HG02798 (cell line): ENCODE data around the gene TMEM151A.
A peak's percentile ranks its signal among the peaks of the same experiment; 100 is the strongest.

Source experiments
- ATAC-seq: cut with Tn5 transposase; IDR thresholded peaks from one replicate; pipeline ENCODE4 v1.9.1; 2021; ENCODE audit warnings: mild to moderate bottlenecking; ENCODE audit not compliant: unreplicated experiment, poor library complexity

The TMEM151A gene

DNA sequence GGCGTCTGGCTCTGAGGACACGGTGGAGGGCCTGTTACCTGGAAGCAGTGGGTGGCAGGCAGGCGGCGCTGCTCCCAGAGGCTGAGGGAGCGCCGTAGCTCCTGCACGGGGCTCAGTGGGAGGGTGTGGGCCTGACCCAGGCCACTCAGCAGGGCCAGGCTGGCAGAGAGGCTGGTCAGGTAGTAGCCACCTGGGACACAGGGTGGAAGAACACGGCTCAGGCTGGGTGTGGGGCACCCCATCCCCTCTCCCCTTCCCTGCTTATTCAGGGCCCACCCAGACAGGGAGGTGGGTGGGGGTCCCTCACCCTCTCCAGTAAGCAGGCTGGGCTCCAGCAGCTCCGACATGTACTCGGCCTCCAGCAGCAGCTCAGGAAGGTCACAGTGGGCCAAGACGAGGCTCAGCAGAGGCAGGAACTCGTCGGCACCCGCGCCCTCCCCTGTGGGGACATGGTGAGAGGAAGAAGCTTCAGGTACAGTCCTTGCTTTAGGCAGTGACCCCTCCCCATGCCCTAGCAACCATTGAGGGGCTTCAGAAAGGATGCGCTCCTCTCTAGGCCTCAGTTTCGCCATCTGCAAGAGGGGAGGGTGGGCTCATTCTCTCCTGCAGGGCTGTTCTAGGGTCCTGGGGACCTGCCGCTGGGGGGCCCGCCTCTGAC, 41.7 kb downstream of the TMEM151A start:
- no peak for ATAC-seq

- ATAC-seq = no peak
Measured at GRCh38 chr11:66333896-66334604, 42.4 kb downstream of the TMEM151A start.

- ATAC-seq = no peak
Measured at GRCh38 chr11:66334605-66335442, 43.1 kb downstream of the TMEM151A start.

GRCh38 chr11:66335531-66336233, 44.0 kb downstream of the TMEM151A start:
- ATAC-seq = no peak

DNA sequence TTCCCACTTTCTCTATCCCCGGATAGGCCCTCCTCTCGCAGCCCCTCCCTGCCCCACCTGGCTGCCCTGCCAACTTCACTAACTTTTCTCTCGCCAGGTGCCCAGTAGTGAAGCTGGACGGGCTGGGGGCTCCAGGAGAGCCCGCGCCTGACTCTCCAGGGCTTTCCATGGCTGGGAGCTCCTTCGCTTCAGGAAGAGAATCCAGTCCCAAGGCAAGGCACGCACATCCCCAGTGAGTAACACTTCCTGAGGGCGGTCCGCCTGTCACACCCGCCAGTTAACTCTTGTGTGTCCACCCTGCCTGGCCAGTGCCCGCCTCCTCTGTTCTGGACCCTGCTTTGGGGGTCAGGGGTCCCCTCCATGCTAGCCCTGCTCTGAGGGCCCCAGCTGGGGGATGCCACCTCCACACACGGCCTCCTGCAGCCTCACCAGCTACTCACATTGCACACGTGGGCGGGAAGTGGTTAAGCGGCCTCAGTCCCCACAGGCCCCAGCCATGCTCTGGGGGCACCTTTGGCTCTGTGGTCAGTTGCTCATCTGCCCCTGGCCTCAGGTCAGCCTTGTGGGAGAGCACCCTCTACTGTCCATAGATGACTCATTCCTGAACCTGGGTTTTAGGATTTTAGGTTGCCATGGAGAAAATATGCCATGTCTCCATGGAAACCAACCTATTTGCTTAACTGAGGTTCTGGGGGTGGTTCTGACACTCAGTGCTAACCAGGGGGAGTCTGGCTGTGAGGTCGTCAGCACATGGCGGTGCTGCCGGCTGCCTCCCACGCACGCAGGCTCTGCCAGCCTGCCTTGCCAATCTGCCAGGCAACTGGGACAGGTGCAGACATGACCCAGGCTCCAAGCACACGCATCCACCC, 44.8 kb downstream of the TMEM151A start, which contains the start of gene RIN1:
RIN1 (minus strand) TSS at position 201 of the 869 bp plus-strand sequence; CDS start at position 169, 32 bp downstream.
- peak; percentile 77 for ATAC-seq

DNA sequence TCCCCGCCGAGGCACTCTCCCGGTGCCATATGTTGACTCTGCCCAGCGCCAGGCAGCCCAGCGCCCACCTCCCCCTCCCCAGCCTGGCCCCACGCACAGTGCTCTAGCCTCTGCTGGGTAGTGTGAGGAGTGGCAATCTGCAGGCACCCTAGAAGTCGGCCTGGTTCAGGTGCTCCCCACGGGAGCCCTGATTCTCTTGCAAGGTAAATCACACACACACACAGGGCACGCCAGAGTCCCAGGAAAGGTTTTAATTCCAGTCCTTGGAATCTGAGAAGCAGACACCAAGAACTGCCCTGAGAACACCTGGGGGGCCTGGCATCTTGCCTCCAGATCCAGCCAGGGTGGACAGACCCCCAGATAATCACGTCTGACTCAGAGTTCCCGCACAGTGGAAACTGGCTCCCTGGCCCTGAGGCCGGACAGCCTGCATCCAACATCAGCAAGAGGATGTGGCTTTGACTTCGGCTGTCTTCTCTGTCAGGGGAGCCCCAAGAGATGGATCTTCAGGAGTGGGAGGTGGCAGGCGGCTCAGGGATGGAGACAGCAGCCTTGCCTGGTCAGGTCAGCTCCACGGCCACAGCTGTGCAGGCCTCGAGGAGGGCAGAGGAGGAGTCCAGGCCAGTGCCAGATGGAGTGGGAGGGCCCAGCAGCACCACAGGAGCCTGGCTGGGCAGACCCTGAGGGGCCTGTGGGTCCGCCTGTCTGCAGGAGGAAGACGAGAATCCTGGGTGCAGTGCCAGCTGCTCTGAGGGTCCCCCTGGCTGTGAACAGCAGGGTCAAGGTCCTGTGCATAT, 45.6 kb downstream of the TMEM151A start:
- no peak for ATAC-seq

GRCh38 chr11:66338276-66339161, 46.8 kb downstream of the TMEM151A start:
- ATAC-seq = no peak

GRCh38 chr11:66339162-66339675, 47.5 kb downstream of the TMEM151A start:
- ATAC-seq = no peak

GRCh38 chr11:66339686-66340483, 48.2 kb downstream of the TMEM151A start:
- ATAC-seq = no peak

DNA sequence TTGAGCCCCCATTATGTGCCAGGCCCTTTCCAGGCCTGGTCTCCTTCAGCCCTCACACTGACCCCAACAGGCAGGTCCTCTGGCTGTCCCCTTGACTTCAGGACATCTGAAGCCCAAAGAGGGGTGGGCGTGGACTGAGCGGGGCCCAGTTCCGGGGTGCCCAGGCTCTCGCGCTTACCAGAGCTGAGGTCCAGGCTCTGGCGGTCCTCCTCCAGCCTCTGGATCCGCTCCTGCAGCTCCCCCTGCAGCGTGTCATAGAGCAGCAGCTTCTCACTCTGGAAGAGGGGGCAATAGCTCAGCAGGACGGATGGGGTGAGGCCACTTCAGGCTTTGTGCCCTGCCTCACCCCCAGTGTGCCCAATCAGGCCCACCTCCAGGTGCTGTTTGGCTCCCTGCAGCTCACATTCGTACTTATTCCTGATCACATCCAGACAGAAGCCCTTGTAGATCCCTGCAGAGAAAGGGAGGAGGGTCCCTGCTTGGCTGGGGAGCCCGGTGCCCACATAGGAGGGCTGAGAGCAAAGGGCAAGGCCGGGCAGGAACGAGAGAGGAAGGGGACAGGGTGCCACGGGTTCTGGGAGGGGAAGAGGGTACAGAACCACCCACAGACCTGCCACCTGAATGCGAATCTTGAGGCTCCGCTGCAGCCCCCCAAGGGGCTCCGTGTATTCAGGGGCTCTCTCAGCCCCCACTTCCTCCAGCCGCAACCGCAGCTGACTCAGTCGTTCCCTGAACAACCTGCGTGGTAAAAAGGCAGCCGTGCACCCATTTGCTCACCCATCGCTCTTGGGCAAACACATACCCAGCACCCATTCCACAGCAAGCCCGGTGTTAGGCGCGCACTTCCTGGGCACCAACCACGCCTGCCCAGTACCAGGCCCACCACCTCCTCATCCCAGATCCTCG, 49.2 kb downstream of the TMEM151A start:
- ATAC-seq = no peak

DNA sequence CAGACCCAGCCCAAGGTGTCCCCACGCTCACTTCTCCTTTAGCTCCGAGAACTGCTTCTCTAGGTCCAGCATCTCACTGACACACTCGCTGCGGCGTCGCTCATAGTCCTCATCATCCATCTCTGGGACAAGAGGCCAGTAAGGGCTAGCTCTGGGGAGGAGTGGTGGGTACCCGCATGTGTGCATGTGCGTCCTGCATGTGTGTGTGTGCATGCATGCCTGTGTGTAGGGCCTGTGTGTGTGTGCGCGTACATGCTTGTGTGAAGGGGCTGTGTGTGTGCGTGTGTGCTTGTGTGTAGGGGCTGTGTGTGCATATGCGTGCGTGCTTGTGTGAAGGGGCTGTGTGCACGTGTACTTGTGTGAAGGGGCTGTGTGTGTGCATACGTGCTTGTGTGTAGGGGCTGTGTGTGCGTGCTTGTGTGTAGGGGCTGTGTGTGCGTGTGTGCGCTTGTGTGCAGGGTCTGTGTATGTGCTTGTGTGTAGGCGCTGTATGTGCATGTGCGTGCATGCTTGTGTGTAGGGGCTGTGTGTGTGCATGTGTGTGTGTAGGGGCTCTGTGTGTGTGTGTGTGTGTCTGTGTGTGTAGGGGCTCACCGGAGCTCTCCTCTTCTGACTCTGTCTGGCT, 49.9 kb downstream of the TMEM151A start:
- no peak for ATAC-seq

DNA sequence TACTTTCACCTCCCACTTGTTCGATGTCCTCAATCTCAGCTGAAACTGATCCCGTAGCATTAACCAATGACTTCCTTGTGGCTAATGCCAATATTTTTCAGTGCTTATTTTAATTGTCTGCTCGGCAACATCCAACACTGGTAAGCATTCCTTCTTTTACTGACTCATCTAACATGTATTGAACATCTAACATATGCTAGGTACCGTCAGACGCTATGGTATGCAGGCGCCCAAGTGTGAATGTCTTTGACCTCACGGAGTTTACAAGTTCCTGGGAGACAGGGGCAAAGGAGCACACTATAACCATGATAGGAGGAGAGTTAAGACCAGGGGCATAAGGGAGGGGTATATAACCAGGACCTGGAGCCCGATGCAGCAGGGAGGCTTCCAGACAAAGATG, 51.5 kb downstream of the TMEM151A start:
- no peak for ATAC-seq

DNA sequence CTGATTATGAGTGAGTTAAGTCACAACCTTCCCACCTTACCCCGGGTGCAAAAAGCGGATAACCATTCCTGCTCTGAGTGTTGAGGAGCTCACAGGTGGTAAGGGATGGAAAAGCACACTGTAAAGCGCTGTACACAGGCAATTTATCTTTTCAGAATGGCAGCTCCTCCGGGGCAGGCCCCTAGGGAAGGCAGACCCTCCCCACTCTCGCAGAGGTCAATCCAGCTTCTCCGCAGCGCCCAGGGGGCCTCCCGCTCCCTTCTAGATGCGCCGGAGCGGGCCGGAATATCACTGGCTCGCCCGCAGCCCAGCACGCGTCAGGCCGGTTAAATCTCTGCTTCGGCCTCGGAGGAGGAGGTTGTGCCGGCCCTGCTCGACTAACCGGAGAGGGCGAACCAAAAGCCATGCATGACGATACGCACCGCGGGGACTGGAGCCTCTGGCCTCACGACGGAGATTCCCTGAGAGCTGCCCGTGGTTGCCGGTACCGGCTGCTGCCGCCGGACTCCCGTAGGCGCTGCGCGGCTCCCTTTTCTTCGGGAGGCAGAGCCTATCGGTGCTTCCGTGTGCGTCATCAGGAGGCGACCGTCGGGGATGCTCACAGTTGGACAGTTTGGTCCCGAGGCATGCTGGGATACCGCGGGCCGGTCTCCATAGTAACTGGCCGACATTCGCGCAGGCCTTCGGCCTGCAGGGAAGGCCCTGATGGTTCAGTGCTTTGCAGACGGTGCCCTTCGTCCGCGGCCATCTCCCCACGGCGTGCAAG, 53.0 kb downstream of the TMEM151A start, which contains the start of gene BRMS1:
BRMS1 (minus strand) TSS at position 555 of the 766 bp plus-strand sequence. CDS start 2,870 bp downstream, outside the sequence.
- peak; percentile 81 for ATAC-seq

- ATAC-seq = no peak
Measured at GRCh38 chr11:66345316-66345649, 53.6 kb downstream of the TMEM151A start.
